OCI-LY3 (cell line): ENCODE results near the gene PFKFB4.

Experiments used
- H2AFZ ChIP-seq: fragments of 200-600, 300-600 bp; shearing (Covaris generic); 2 replicates; pipeline ENCODE4 v1.6.0; 2014; ENCODE audit warnings: antibody characterized with exemption, low read depth, low read length
- H3K27ac ChIP-seq: fragments of 200-600, 300-600 bp; sonication (generic); 2 replicates; pipeline ENCODE4 v1.5.1; 2014; ENCODE audit warnings: mild to moderate bottlenecking, low read length, moderate library complexity, mixed read lengths
- H3K27me3 ChIP-seq: fragments of 200-600, 300-600 bp; sonication (generic); 2 replicates; pipeline ENCODE4 v1.6.1; 2014; ENCODE audit warnings: low read depth, low read length, mixed read lengths
- H3K36me3 ChIP-seq: fragments of 200-600, 300-600 bp; sonication (generic); replicated peaks from 2 replicates; pipeline ENCODE3; 2014; ENCODE audit warnings: low read depth, low read length, mixed read lengths
- H3K4me1 ChIP-seq: fragments of 300-600, 200-600 bp; sonication (generic); 2 replicates; pipeline ENCODE4 v1.6.1; 2014; ENCODE audit warnings: low read length, mixed read lengths
- H3K4me2 ChIP-seq: fragments of 200-600, 300-600 bp; sonication (generic); 2 replicates; pipeline ENCODE4 v1.6.1; 2014; ENCODE audit warnings: low read length, mixed read lengths
- H3K4me3 ChIP-seq: fragments of 300-600, 200-600 bp; sonication (generic); 2 replicates; pipeline ENCODE4 v1.5.1; 2014; ENCODE audit warnings: antibody characterized with exemption, mild to moderate bottlenecking, low read length, moderate library complexity
- H3K79me2 ChIP-seq: fragments of 300-600, 200-600 bp; shearing (Covaris generic); 2 replicates; pipeline ENCODE4 v1.6.1; 2014; ENCODE audit warnings: mild to moderate bottlenecking, low read length, mixed read lengths
- H3K9ac ChIP-seq: fragments of 300-600, 200-600 bp; shearing (Covaris generic); 2 replicates; pipeline ENCODE4 v1.6.0; 2014; ENCODE audit warnings: mild to moderate bottlenecking, low read length, moderate library complexity
- H3K9me3 ChIP-seq: fragments of 200-600, 300-600 bp; shearing (Covaris generic); 2 replicates; pipeline ENCODE4 v1.6.1; 2014; ENCODE audit warnings: low read length, mixed read lengths; ENCODE audit not compliant: insufficient read depth
- H4K20me1 ChIP-seq: fragments of 200-600, 300-600 bp; sonication (generic); 2 replicates; pipeline ENCODE4 v1.6.1; 2016; ENCODE audit warnings: low read length, mixed read lengths; ENCODE audit not compliant: insufficient read depth
- EZH2phosphoT487 ChIP-seq: fragments of 200-600 bp; shearing (Covaris generic); IDR thresholded peaks from 2 replicates; pipeline ENCODE4 v1.6.1; 2018; ENCODE audit warnings: antibody characterized with exemption, mixed run types, low read depth
- TF ChIP-seq, protein P1 (sequence below): fragments of 200-600, 300-600 bp; sonication (generic); IDR thresholded peaks from 2 replicates; pipeline ENCODE4 v1.5.1; 2014; ENCODE audit warnings: antibody characterized with exemption, low read length, low read depth

The PFKFB4 gene

DNA sequence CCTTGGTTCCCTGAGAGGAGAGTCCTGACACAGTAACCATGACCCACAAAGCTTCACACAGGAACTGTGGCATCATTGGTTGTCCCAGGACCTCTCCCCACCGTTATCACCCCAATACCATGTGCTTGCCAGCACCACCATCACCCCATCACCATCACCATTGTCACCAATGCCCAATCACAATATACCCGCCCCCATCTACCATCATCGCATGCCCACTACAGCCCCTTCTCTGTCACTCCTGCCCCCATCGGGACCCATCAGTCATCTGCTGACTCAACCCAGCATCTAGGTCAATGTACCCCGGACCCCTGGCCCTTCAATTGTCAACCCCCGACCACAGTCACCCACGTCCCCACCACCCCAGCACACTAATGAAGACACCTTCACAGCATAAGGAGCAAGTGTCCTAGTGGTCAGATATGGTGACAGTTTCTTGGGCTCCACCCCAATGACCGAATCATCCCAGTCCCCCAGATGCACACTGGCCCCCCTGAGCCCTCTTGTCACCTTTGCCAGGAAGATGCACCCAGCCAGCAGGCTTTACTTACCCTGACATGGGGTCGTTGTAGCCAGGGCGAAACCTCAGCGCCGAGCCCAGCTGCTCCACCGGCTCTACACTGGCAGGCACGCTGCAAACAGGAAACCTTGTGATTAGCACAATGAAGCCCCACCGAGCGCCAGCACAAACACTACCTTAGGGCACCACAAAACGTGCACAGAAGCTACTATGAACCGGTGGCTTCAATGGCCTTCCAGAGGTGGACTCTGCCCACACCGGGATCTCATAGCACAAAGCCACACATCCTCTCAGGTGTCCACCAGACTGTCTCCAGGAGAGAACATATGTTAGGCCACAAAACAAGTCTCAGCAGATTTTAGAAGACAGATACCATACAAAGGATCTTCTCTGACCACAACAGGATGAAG, 77.7 kb downstream of the PFKFB4 start:
- H4K20me1 ChIP-seq, result no peaks in the 10 kb centered on the region
- H3K4me1 ChIP-seq, result no peaks in the 10 kb centered on the region
- no peak for TF ChIP-seq EZH2phosphoT487
- TF ChIP-seq, protein P1, sequence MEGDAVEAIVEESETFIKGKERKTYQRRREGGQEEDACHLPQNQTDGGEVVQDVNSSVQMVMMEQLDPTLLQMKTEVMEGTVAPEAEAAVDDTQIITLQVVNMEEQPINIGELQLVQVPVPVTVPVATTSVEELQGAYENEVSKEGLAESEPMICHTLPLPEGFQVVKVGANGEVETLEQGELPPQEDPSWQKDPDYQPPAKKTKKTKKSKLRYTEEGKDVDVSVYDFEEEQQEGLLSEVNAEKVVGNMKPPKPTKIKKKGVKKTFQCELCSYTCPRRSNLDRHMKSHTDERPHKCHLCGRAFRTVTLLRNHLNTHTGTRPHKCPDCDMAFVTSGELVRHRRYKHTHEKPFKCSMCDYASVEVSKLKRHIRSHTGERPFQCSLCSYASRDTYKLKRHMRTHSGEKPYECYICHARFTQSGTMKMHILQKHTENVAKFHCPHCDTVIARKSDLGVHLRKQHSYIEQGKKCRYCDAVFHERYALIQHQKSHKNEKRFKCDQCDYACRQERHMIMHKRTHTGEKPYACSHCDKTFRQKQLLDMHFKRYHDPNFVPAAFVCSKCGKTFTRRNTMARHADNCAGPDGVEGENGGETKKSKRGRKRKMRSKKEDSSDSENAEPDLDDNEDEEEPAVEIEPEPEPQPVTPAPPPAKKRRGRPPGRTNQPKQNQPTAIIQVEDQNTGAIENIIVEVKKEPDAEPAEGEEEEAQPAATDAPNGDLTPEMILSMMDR, result no peak
- H3K4me2 ChIP-seq, result no peak overlapping the region
- H3K9me3 ChIP-seq, result no peaks in the 10 kb centered on the region
- no peak overlapping the region for H3K4me3 ChIP-seq
- no peak overlapping the region for H3K27ac ChIP-seq
- no peaks in the 10 kb centered on the region for H3K79me2 ChIP-seq
- no peak overlapping the region for H2AFZ ChIP-seq
- no peaks in the 10 kb centered on the region for H3K27me3 ChIP-seq
- no peak overlapping the region for H3K9ac ChIP-seq
- H3K36me3 ChIP-seq, result no peaks in the 10 kb centered on the region

DNA sequence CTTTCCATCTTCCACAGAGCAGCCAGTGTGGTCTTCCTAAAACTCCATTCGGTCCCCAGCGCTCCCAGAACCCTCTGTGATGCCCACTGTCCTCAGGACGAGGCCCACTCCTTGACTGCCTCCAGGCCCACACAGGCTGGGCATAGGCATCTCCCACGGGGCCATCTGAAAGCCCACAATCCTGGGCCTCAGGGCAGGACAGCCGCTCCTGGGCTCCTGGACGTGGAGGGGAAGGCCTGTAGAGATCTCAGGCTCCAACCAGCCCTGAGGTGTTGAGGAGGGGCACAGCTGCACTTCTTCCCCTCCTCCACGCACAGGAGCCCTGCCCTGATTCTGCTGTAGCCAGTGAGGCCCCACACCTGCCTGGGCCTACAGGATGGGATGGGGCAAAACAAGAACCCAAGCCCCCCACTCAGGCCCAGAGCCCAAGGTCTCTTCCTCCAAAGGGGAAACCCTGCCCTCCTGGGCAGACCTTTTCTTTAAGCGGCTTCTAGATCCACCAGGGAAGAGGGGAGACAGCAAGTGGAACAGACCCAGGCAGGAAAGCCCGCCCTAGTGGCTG, 78.6 kb downstream of the PFKFB4 start:
- H3K4me1 ChIP-seq, result peaks cover 6% of the 10 kb centered on the region
- H2AFZ ChIP-seq, result no peak overlapping the region
- no peak overlapping the region for H3K4me3 ChIP-seq
- no peaks in the 10 kb centered on the region for H3K36me3 ChIP-seq
- H3K4me2 ChIP-seq, result no peak overlapping the region
- no peaks in the 10 kb centered on the region for H3K79me2 ChIP-seq
- H3K27ac ChIP-seq, result no peak overlapping the region
- H4K20me1 ChIP-seq, result no peaks in the 10 kb centered on the region
- no peaks in the 10 kb centered on the region for H3K9me3 ChIP-seq
- H3K27me3 ChIP-seq, result no peaks in the 10 kb centered on the region
- H3K9ac ChIP-seq, result no peak overlapping the region
- TF ChIP-seq EZH2phosphoT487, result no peak
- TF ChIP-seq, protein P1, result no peak

DNA sequence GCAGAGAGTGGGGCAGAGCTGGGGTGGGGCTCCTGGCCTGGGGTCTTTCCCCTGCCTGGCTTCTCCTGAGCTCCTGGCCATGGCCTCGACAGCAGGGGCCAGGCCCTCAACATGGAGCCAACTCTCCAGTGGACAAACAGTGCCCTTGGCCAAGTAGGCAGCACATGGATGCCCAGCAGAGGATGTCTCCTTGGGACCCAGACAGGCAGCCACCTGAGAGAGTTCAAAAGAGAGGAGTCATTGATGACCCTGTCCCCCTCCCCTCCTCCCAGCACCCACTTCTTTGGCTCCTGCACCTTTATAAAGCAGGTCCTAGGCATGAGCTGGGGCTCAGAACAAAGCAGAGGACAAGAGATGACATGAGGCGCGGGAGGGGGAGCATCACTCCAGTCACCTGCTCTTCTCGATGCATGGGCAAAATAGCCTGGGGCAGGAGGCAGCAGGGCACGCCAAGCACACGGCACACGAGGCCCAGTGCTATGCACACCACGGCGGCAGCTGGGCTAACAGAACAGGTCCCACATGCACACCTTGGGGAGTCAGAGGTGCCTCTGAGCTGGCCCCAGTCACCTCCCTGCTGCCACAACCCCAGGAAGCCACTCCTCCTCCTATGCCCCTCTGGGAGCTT, 80.1 kb downstream of the PFKFB4 start:
- H3K4me3 ChIP-seq, result no peak overlapping the region
- no peak overlapping the region for H3K4me2 ChIP-seq
- H3K9me3 ChIP-seq, result no peaks in the 10 kb centered on the region
- H3K36me3 ChIP-seq, result no peaks in the 10 kb centered on the region
- H2AFZ ChIP-seq, result no peak overlapping the region
- H3K9ac ChIP-seq, result no peak overlapping the region
- TF ChIP-seq, protein P1, result no peak
- TF ChIP-seq EZH2phosphoT487, result no peak
- no peaks in the 10 kb centered on the region for H4K20me1 ChIP-seq
- no peaks in the 10 kb centered on the region for H3K27me3 ChIP-seq
- no peak overlapping the region for H3K27ac ChIP-seq
- peaks cover 19% of the 10 kb centered on the region for H3K4me1 ChIP-seq
- H3K79me2 ChIP-seq, result peaks cover 6% of the 10 kb centered on the region

DNA sequence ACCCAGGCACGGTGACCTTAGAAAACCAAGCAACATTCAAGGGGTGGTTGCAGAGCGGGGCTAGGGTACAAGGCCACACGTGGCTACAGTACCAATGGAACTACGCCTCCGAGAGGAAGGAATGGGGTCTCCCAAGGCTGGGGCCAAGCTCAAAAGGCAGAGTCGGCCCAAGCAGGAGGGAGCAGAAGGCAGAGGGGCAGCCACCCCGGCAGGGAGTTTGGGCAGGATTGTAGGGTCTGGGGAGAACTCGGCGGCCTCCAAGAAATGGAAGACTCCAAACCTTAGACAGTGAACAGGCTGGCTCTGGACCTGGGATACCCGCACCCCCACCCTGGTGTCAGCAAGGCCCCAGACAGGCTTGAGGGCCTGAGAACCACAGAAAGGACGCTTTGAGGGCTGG, 81.4 kb downstream of the PFKFB4 start:
- Histone ChIP-seq H3K4me1 (peaks cover 21% of the 10 kb centered on the region), H3K79me2 (peaks cover 17% of the 10 kb centered on the region), H3K36me3 (no peaks in the 10 kb centered on the region), H3K27me3 (no peaks in the 10 kb centered on the region), H4K20me1 (no peaks in the 10 kb centered on the region), H3K9ac (no peak overlapping the region), H2AFZ (no peak overlapping the region), H3K27ac (no peak overlapping the region), H3K9me3 (no peaks in the 10 kb centered on the region), H3K4me3 (no peak overlapping the region), H3K4me2 (no peak overlapping the region)
- TF ChIP-seq, protein P1, result no peak
- no peak for TF ChIP-seq EZH2phosphoT487
